HPDE6-E6E7 (cell line): ENCODE measurements around the gene PHLDB2.

ENCODE experiments used
- DNase-seq: peaks from one replicate; pipeline ENCODE4 v3.0.0; 2011; ENCODE audit warnings: missing footprints; ENCODE audit errors: extremely low spot score

The PHLDB2 gene

DNA sequence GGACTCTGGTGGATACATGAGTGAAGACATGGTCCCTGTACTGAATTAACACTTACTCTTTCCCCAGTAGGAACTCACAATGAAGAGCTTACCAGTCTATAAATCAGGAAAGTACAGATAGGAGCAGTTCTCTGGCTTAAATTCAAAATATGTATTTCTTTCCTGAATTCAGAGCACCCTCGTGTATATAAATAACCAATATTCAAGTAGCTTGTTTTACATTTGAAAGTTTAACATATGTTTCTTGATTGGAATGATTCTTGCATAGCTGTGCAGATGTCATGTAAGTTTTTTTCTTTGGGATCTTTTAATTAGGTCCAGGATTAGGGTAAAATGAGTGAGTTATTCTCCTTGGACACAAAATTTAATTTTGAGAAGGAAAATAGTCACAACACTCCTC is 160.7 kb downstream of the PHLDB2 start:
- DNase-seq = no peak

DNA sequence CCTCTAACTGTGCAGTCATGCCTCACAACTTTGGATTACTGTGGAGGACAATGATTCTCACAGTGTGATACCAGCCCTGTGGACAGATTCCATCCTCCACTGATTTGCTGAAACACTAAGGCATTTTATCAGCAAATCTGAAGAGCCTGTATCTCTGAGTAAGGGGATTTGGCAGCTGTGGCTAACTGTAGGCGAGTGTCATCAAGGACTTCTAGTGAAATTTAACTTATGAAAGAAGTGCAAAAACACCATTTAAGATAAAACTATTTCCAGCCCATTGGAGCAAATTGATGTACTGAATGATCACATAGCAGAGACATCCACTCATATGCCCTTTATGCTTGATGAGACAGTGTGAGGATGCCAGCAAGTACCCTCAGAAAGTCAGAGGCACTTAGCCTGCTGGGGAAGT is 161.6 kb downstream of the PHLDB2 start:
- DNase-seq = no peak
